IMR-90 (cell line): Measurements from ENCODE around the gene MTCL3.

ENCODE experiments used
- CEBPB ChIP-seq: IDR thresholded peaks from 2 replicates; pipeline ENCODE4 v1.6.1; 2012; ENCODE audit warnings: low read depth, low read length, improper control_type of control experiment
- CHD1 ChIP-seq: IDR thresholded peaks from 2 replicates; pipeline ENCODE4 v1.6.1; 2012; ENCODE audit warnings: low read depth, low read length, improper control_type of control experiment
- CTCF ChIP-seq: conservative IDR thresholded peaks from 2 replicates; pipeline ENCODE4 v1.5.1; 2012; ENCODE audit warnings: mild to moderate bottlenecking, low read depth, low read length, improper control_type of control experiment
- FOS ChIP-seq: fragments of 150-350 bp; IDR thresholded peaks from 2 replicates; pipeline ENCODE4 v1.6.1; 2016; ENCODE audit warnings: low read depth, low read length
- MAZ ChIP-seq: IDR thresholded peaks from 2 replicates; pipeline ENCODE4 v1.6.1; 2012; ENCODE audit warnings: low read depth, mild to moderate bottlenecking, low read length, improper control_type of control experiment, moderate library complexity, borderline replicate concordance
- MXI1 ChIP-seq: IDR thresholded peaks from 2 replicates; pipeline ENCODE4 v1.6.1; 2012; ENCODE audit warnings: low read depth, mild to moderate bottlenecking, low read length, moderate library complexity, borderline replicate concordance
- POLR2A ChIP-seq: IDR thresholded peaks from 2 replicates; pipeline ENCODE4 v1.6.1; 2012; ENCODE audit warnings: mild to moderate bottlenecking, low read depth, low read length
- RAD21 ChIP-seq: IDR thresholded peaks from 2 replicates; pipeline ENCODE4 v1.6.1; 2012; ENCODE audit warnings: low read length, improper control_type of control experiment
- RCOR1 ChIP-seq: IDR thresholded peaks from 2 replicates; pipeline ENCODE4 v1.6.1; 2012; ENCODE audit warnings: mild to moderate bottlenecking, low read length, improper control_type of control experiment; ENCODE audit not compliant: insufficient replicate concordance
- RFX5 ChIP-seq: IDR thresholded peaks from 2 replicates; pipeline ENCODE4 v1.8.0; 2012; ENCODE audit warnings: low read depth, mild to moderate bottlenecking, low read length, moderate library complexity
- SMC3 ChIP-seq: fragments of 150-350 bp; IDR thresholded peaks from 2 replicates; pipeline ENCODE4 v1.6.1; 2016; ENCODE audit warnings: low read depth, mild to moderate bottlenecking, antibody characterized with exemption, low read length, moderate library complexity
- TF ChIP-seq, protein P1 (sequence below): fragments of 150-350 bp; IDR thresholded peaks from 2 replicates; pipeline ENCODE4 v1.6.1; 2017; ENCODE audit warnings: mild to moderate bottlenecking, antibody characterized with exemption, low read length, low read depth
- TF ChIP-seq, protein P2 (sequence below): fragments of 150-350 bp; IDR thresholded peaks from 2 replicates; pipeline ENCODE4 v1.6.1; 2016; ENCODE audit warnings: low read depth, mild to moderate bottlenecking, low read length, moderate library complexity, borderline replicate concordance

GRCh38 chr6:127460465-127460864, 58.7 kb downstream of the MTCL3 start:
- TF ChIP-seq POLR2A: no peak
- TF ChIP-seq CTCF: no peak
- TF ChIP-seq RAD21: no peak
- TF ChIP-seq SMC3: no peak
- TF ChIP-seq, protein P1, sequence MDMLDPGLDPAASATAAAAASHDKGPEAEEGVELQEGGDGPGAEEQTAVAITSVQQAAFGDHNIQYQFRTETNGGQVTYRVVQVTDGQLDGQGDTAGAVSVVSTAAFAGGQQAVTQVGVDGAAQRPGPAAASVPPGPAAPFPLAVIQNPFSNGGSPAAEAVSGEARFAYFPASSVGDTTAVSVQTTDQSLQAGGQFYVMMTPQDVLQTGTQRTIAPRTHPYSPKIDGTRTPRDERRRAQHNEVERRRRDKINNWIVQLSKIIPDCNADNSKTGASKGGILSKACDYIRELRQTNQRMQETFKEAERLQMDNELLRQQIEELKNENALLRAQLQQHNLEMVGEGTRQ: no peak
- no peak for TF ChIP-seq CHD1
- no peak for TF ChIP-seq MAZ
- no peak for TF ChIP-seq CEBPB
- no peak for TF ChIP-seq RFX5
- no peak for TF ChIP-seq MXI1
- TF ChIP-seq FOS: no peak
- TF ChIP-seq, protein P2, sequence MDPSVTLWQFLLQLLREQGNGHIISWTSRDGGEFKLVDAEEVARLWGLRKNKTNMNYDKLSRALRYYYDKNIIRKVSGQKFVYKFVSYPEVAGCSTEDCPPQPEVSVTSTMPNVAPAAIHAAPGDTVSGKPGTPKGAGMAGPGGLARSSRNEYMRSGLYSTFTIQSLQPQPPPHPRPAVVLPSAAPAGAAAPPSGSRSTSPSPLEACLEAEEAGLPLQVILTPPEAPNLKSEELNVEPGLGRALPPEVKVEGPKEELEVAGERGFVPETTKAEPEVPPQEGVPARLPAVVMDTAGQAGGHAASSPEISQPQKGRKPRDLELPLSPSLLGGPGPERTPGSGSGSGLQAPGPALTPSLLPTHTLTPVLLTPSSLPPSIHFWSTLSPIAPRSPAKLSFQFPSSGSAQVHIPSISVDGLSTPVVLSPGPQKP: no peak
- TF ChIP-seq RCOR1: no peak
